OCI-LY7 (cell line): ENCODE measurements around the gene GPR87.

Experiments
- CTCF ChIP-seq: fragments of 200-600 bp; sonication (generic); conservative IDR thresholded peaks from 2 replicates; pipeline ENCODE4 v1.5.1; 2014; ENCODE audit warnings: mild to moderate bottlenecking, antibody characterized with exemption, low read length, moderate library complexity, mixed read lengths
- EZH2phosphoT487 ChIP-seq: fragments of 200-600 bp; sonication (generic); IDR thresholded peaks from 2 replicates; pipeline ENCODE4 v1.6.1; 2018; ENCODE audit warnings: low read depth, borderline replicate concordance, mild to moderate bottlenecking, mixed run types, antibody characterized with exemption, low read length, moderate library complexity, mixed read lengths

GRCh38 chr3:151278230-151278629 is 38.4 kb downstream of the GPR87 start, which contains the start of gene P2RY14:
- TF ChIP-seq CTCF (no peak), EZH2phosphoT487 (no peak)
